Erythroblast (primary cell): ENCODE results near the gene FYN.

Experiments used
- GATA1 ChIP-seq: IDR thresholded peaks from 2 replicates; pipeline ENCODE4 v1.6.1; 2011; ENCODE audit warnings: low read depth, mild to moderate bottlenecking, control low read depth, low read length, moderate library complexity
- POLR2A ChIP-seq: IDR thresholded peaks from 2 replicates; pipeline ENCODE4 v1.6.1; 2011; ENCODE audit warnings: mild to moderate bottlenecking, low read length

DNA sequence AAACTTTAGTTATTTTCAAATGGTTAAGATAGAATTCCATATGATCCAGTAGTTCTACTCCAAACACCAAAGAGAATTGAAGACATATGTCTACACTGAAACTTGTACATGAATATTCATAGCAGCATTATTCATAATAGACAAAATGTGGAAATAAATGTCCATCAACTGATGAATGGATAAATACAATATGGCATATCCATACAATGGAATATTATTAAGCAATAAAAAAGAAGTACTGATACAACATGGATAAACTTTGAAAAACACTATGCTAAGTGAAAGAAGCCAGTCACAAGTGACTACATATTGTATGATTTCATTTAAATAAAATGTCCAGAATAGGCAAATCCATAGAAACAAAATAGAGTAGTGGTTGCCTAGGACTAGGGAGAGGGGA, 234.0 kb downstream of the FYN start:
- no peak for TF ChIP-seq POLR2A
- TF ChIP-seq GATA1 = no peak
